ENCODE data around the gene A2ML1.

The A2ML1 gene

GRCh38 chr12:8906266-8907180, 84.1 kb downstream of the A2ML1 start:
- Histone ChIP-seq H3K4me2 (ENCODE audit: low read depth, low read length, poor library complexity, severe bottlenecking) (peak overlapping the region; percentile 46), H2AFZ (ENCODE audit: low read length) (0 out of 2 replicates have a peak overlapping the region, but pooled peaks have one; percentile 46), H3K79me2 (ENCODE audit: insufficient read depth, low read length) (no peaks in the 10 kb centered on the region), H3K36me3 (ENCODE audit: insufficient read depth, low read length) (no peaks in the 10 kb centered on the region), H3K4me3 (ENCODE audit: low read length, poor library complexity, severe bottlenecking) (no peak overlapping the region), H3F3A (ENCODE audit: low read depth) (no peaks in the 10 kb centered on the region; the same call in 1 of the 2 replicates), H3K9me2 (replicated peaks; ENCODE audit: low read depth, low read length) (no peaks in the 10 kb centered on the region), H4K20me1 (ENCODE audit: insufficient read depth, low read length, poor library complexity, severe bottlenecking) (no peaks in the 10 kb centered on the region), H3K9me3 (ENCODE audit: insufficient read depth, low read depth, low read length) (no peaks in the 10 kb centered on the region), H3K27me3 (ENCODE audit: insufficient read depth, low read length, poor library complexity, severe bottlenecking) (no peaks in the 10 kb centered on the region), H3K4me1 (ENCODE audit: insufficient read depth, low read length, poor library complexity, severe bottlenecking) (peaks cover 12% of the 10 kb centered on the region), H3K9ac (ENCODE audit: low read depth, low read length, poor library complexity, severe bottlenecking) (no peak overlapping the region)
- TF ChIP-seq EZH2phosphoT487 (IDR thresholded peaks at IDR 0.05; ENCODE audit: borderline replicate concordance) (no peak), CTCF (conservative IDR thresholded peaks at IDR 0.05; ENCODE audit: low read length) (no peak)

GRCh38 chr12:8907513-8907912, 85.1 kb downstream of the A2ML1 start:
- Histone ChIP-seq H3K36me3 (ENCODE audit: insufficient read depth, low read length) (no peaks in the 10 kb centered on the region), H3K9me2 (replicated peaks; ENCODE audit: low read depth, low read length) (no peaks in the 10 kb centered on the region), H3F3A (ENCODE audit: low read depth) (no peaks in the 10 kb centered on the region; the same call in 1 of the 2 replicates), H3K9me3 (ENCODE audit: insufficient read depth, low read depth, low read length) (no peaks in the 10 kb centered on the region), H3K4me2 (ENCODE audit: low read depth, low read length, poor library complexity, severe bottlenecking) (peak overlapping the region; percentile 46), H4K20me1 (ENCODE audit: insufficient read depth, low read length, poor library complexity, severe bottlenecking) (no peaks in the 10 kb centered on the region), H3K79me2 (ENCODE audit: insufficient read depth, low read length) (no peaks in the 10 kb centered on the region), H3K4me3 (ENCODE audit: low read length, poor library complexity, severe bottlenecking) (peak overlapping the region; percentile 27), H3K4me1 (ENCODE audit: insufficient read depth, low read length, poor library complexity, severe bottlenecking) (peaks cover 20% of the 10 kb centered on the region), H3K9ac (ENCODE audit: low read depth, low read length, poor library complexity, severe bottlenecking) (no peak overlapping the region), H3K27me3 (ENCODE audit: insufficient read depth, low read length, poor library complexity, severe bottlenecking) (no peaks in the 10 kb centered on the region), H2AFZ (ENCODE audit: low read length) (peak overlapping the region; percentile 46; the same call in 1 of the 2 replicates)
- TF ChIP-seq CTCF (conservative IDR thresholded peaks at IDR 0.05; ENCODE audit: low read length) (no peak), EZH2phosphoT487 (IDR thresholded peaks at IDR 0.05; ENCODE audit: borderline replicate concordance) (no peak)

- Histone ChIP-seq H3K27me3 (ENCODE audit: insufficient read depth, low read length, poor library complexity, severe bottlenecking) (no peaks in the 10 kb centered on the region), H2AFZ (ENCODE audit: low read length) (no peak overlapping the region), H3K4me1 (ENCODE audit: insufficient read depth, low read length, poor library complexity, severe bottlenecking) (peaks cover 33% of the 10 kb centered on the region), H3K9ac (ENCODE audit: low read depth, low read length, poor library complexity, severe bottlenecking) (no peak overlapping the region), H3K4me3 (ENCODE audit: low read length, poor library complexity, severe bottlenecking) (no peak overlapping the region), H3F3A (ENCODE audit: low read depth) (no peaks in the 10 kb centered on the region; the same call in 1 of the 2 replicates), H3K79me2 (ENCODE audit: insufficient read depth, low read length) (peaks cover under 1% of the 10 kb centered on the region; the same call in 1 of the 2 replicates), H3K4me2 (ENCODE audit: low read depth, low read length, poor library complexity, severe bottlenecking) (no peak overlapping the region), H3K36me3 (ENCODE audit: insufficient read depth, low read length) (no peaks in the 10 kb centered on the region), H4K20me1 (ENCODE audit: insufficient read depth, low read length, poor library complexity, severe bottlenecking) (no peaks in the 10 kb centered on the region), H3K9me3 (ENCODE audit: insufficient read depth, low read depth, low read length) (no peaks in the 10 kb centered on the region), H3K9me2 (replicated peaks; ENCODE audit: low read depth, low read length) (no peaks in the 10 kb centered on the region)
- no peak for TF ChIP-seq EZH2phosphoT487 (IDR thresholded peaks at IDR 0.05; ENCODE audit: borderline replicate concordance)
These were observed 87.3 kb downstream of the A2ML1 start for GRCh38 chr12:8909752-8910151.

Data from Loucy (cell line).